Coronary artery (tissue), 2 donors: ENCODE results near the gene FAM53A.
"Not testable (repeated sequence)": the region's sequence is repeated elsewhere in the genome, so short reads cannot be mapped to it uniquely, and the experiment has no call there.

ENCODE experiments used
- DNase-seq: peaks from one replicate; pipeline ENCODE4 v3.0.0-alpha.2; 2017; ENCODE audit warnings: low spot score
- H3K27ac ChIP-seq, 2 donors: fragments of 200-600 bp; sonication (generic); one replicate each; pipeline ENCODE4 v1.5.1; 2016 to 2019
- H3K4me3 ChIP-seq: fragments of 200-600 bp; sonication (generic); 2 replicates; pipeline ENCODE4 v1.5.1; 2016; ENCODE audit warnings: mild to moderate bottlenecking, moderate library complexity
- TF ChIP-seq, protein P1 (sequence below): fragments of 200-600 bp; sonication (generic); IDR thresholded peaks from one replicate; pipeline ENCODE4 v1.5.1; 2019; ENCODE audit warnings: antibody characterized with exemption

The FAM53A gene

DNA sequence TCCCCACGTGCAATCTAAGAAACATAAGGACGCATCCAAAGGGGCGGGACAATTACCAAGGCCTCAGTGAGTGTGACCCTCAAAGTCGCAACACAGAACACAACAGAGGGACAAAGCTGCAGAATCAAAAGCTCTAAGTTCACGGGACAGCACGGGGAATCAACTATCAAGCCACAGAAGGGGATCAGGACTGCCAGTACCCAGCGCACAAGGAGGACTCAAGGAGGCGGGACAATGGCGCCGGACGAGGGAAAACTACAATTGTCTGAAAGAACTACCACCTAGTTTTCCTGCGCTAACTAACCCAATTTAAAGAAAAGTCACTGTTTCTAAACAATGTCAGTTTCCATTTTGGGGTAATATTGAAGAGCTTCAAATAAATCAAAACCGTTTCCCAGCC is 1.3 kb downstream of the FAM53A start:
- peak overlapping the region; percentile 87 for H3K4me3 ChIP-seq
- no peak for DNase-seq
- peak overlapping the region in 1 of 2 donors; percentile 84 for H3K27ac ChIP-seq
- TF ChIP-seq, protein P1, sequence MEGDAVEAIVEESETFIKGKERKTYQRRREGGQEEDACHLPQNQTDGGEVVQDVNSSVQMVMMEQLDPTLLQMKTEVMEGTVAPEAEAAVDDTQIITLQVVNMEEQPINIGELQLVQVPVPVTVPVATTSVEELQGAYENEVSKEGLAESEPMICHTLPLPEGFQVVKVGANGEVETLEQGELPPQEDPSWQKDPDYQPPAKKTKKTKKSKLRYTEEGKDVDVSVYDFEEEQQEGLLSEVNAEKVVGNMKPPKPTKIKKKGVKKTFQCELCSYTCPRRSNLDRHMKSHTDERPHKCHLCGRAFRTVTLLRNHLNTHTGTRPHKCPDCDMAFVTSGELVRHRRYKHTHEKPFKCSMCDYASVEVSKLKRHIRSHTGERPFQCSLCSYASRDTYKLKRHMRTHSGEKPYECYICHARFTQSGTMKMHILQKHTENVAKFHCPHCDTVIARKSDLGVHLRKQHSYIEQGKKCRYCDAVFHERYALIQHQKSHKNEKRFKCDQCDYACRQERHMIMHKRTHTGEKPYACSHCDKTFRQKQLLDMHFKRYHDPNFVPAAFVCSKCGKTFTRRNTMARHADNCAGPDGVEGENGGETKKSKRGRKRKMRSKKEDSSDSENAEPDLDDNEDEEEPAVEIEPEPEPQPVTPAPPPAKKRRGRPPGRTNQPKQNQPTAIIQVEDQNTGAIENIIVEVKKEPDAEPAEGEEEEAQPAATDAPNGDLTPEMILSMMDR: no peak

DNA sequence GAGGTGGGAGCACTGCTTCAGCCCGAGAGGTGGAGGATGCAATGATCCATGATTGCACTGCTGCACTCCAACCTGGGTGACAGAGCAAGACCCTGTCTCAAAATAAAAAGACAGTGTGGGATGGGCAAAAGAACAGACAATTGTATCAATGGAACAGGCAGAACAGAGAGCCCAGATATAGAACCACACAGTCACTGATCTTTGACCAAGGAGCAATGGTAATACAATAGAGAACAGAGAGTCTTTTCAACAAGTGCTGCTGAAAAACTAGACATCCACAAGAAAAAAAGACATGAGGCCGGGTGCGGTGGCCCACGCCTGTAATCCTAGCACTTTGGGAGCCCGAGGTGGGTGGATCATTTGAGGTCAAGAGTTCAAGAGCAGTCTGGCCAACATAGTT is 5.9 kb downstream of the FAM53A start:
- no peak overlapping the region for H3K4me3 ChIP-seq
- H3K27ac ChIP-seq: no peak overlapping the region
- DNase-seq: no peak
- TF ChIP-seq, protein P1: no peak

DNA sequence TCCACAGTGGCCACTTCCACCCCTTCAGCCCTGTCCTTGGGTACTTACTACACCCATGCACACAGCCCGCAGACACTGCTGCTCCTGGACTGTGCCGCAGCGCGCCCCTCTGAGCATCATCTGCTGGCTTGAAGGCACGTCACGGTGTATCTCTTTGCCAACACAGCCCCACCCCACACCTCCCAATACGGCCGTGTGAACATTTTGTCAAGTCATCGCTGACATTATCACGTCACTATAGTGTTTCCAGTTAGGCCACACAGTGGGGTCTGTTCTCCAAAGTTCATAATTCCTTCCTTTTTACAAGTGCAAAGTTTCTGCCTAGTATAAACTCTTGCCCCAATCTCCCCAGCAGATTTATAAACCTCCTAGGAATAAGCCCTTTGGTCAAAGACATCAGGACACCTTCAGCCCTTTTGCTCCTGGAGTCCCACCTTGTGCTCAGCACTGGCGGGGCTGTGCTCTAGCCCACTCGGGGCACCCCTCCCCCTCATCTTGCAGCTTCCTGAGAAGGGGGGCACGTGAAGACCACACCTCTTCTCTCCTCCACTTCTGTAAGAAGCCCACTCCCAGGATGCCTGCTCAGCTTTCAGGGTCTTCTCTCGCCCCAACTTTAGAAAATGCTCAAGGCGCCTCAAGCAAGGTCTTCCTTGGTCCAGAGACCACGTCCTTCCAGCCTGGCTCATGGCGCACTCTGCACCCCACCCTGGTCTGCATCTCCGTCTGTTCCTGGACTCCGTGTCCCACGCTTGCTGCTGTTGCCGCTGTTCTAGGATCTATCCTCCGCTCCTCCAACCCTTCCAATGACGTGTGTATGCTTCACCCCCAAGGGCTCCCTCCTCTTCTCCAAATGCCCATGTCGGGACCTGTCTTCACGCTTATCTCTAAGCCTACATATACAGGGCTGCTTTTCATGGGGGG is 7.2 kb downstream of the FAM53A start:
- no peak overlapping the region for H3K4me3 ChIP-seq
- no peak for DNase-seq
- no peak overlapping the region for H3K27ac ChIP-seq
- TF ChIP-seq, protein P1: no peak

DNA sequence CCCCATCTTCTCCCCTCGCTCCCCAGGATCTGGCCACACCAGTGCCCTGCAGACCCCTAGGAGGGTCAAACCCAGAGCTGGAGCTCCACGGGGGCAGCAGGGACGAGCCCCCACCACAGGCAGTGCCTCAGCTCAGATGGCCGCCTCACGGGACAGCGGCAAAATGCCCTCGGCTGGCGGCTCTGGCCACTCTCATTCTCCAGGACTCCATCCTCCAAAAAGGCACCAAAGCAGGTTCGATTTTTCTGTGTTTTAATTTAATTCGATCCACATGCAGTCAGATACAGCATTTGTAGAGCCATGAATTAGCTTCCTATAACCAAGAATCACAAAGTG is 8.3 kb downstream of the FAM53A start:
- no peak overlapping the region for H3K4me3 ChIP-seq
- TF ChIP-seq, protein P1: no peak
- no peak overlapping the region for H3K27ac ChIP-seq
- DNase-seq: no peak

DNA sequence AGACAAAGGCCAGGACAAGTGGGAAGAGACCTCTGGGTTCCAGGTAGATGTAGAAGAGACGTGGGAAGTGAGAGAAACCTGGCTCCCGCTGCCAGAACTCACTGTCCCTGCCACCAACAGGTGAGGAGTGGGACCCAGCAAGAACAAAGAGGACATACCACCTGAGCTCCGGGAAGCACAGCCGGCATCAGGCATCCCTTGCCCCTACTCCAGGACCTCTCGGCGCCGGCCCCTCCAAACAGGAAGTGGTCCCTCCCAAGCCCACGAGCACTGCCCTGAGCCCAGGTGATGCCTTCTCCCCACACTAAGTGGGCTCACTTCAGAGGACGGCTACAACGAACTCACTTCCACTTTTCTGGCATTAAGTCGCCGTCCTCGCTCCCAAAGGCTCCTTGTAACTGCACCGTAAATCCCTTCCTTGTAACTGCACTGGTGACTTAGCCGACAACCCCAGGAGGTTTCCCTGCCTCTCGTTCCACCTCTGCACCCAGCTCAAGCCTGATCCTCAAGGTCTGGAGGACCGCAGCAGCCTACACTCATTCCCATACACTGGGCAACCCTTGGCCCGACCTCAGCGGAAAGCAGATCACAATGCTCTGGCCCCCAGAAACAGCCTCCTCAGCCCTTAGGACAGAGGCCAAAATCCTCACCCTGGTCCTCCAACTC is 8.8 kb downstream of the FAM53A start:
- no peak overlapping the region for H3K27ac ChIP-seq
- no peak for DNase-seq
- TF ChIP-seq, protein P1: no peak
- H3K4me3 ChIP-seq: no peak overlapping the region

DNA sequence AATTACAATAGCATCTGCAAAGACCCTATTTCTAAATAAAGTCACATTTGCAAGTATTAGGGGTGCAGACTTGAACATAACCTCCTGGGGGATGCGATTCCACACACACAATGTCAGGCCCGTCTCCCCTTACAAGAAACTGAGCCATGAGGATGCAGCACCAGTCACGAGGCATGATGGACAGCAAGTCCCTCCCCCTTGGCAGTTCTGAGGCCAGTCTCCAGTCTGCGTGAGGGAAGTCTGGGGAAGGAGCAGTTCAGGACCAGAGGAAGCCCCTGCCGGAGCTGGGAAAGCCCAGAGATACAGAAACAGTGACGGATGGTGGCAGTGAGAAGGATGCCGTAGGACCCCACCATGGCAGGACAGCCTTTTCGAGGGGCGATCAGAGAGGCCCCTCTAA is 9.4 kb downstream of the FAM53A start:
- TF ChIP-seq, protein P1: no peak
- DNase-seq: no peak
- H3K27ac ChIP-seq: no peak overlapping the region
- no peak overlapping the region for H3K4me3 ChIP-seq

DNA sequence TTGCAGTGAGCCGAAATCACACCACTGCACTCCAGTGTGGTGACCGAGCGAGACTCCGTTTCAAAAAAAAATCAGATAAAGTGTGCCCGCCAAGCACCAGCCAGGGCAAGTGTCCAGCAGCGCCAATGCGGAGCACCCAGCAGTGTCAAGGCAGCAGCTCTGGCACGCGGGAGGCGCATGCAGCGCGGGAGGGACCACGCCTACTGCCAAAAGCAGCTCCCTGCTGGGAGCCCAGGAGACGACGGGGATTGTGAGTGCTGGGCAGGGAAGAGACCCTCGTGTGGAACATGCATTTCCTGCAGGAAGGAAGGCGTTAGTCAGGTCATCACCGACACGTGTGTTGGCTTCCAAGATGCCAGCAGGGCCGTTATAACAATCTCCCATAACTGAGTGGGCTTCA is 10.4 kb downstream of the FAM53A start:
- no peak for DNase-seq
- Histone ChIP-seq H3K27ac (no peak overlapping the region), H3K4me3 (no peak overlapping the region)
- TF ChIP-seq, protein P1: no peak

DNA sequence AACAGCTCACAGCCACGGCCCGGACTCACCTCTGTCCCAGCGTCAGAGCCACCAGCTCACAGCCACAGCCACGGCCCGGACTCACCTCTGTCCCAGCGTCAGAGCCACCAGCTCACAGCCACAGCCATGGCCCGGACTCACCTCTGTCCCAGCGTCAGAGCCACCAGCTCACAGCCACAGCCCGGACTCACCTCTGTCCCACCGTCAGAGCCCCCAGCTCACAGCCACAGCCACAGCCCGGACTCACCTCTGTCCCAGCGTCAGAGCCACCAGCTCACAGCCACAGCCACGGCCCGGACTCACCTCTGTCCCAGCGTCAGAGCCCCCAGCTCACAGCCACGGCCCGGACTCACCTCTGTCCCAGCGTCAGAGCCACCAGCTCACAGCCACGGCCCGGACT is 13.1 kb downstream of the FAM53A start:
- DNase-seq, H3K4me3 ChIP-seq, H3K27ac ChIP-seq: not testable (repeated sequence)
